Central memory CD8-positive, alpha-beta T cell (primary cell): ENCODE data around the gene GALNT9.

Experiments
- ATAC-seq: fragments of 150-1000 bp; cut with Tn5 transposase; replicated peaks from 2 replicates; pipeline ENCODE4 v1.10.0; 2022; ENCODE audit warnings: mild to moderate bottlenecking, moderate FRiP score, moderate number of reproducible peaks; ENCODE audit not compliant: poor library complexity, severe bottlenecking; ENCODE audit errors: extremely low read depth
- DNase-seq, 2 donors: peaks; one replicate each; pipeline ENCODE4 v3.0.0; 2021; ENCODE audit warnings: low spot score in 2 of 2
- H3K27ac Mint-ChIP-seq: one replicate; pipeline ENCODE4 v1.8.0; 2022; ENCODE audit warnings: low read depth, mild to moderate bottlenecking, moderate library complexity, mixed read lengths
- H3K27me3 Mint-ChIP-seq: one replicate; pipeline ENCODE4 v1.8.0; 2022; ENCODE audit warnings: mixed read lengths
- H3K36me3 Mint-ChIP-seq: one replicate; pipeline ENCODE4 v1.8.0; 2022; ENCODE audit warnings: mild to moderate bottlenecking, moderate library complexity, mixed read lengths; ENCODE audit not compliant: insufficient read depth
- H3K4me1 Mint-ChIP-seq: one replicate; pipeline ENCODE4 v1.8.0; 2022; ENCODE audit warnings: mixed read lengths
- H3K4me3 Mint-ChIP-seq: one replicate; pipeline ENCODE4 v1.8.0; 2022; ENCODE audit warnings: mild to moderate bottlenecking, moderate library complexity, mixed read lengths
- H3K9me3 Mint-ChIP-seq: one replicate; pipeline ENCODE4 v1.8.0; 2022; ENCODE audit warnings: mixed read lengths

GALNT9 gene

DNA sequence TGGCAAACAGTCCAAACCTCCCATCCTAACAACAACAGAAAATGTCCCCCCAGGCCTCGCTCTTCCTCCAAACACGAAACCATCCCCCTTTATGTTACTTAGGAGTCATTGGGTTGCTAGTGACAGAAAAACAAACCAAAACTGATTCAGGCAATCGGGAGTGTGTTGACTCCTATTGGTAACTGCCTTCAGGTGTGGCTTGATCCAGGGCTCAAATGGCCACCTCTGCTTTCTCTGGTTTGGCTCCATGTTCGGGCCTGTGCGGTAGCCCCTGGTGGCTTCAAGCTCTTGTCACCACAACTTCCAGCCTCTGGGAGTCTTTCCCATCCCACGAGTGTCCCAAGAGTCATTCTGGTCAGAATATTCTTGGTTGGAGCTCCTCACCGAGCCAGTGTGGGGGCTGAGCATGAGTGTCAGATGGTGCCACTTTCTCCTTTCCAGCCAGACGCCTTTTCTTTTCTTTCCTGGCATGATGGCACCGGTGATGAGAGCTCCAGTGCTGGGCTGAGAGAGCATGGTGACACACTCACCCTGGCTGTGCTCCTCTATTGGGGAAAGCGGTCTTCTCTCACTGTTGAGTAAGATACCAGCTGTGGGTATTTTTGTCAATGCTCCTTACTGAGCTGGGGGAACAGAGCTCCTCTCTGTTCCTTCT is 146.6 kb downstream of the GALNT9 start:
- Mint-ChIP-seq H3K36me3 (peaks cover 11% of the 10 kb centered on the region), H3K4me1 (peaks cover 25% of the 10 kb centered on the region), H3K4me3 (no peak overlapping the region), H3K27ac (no peak overlapping the region), H3K9me3 (peaks cover 6% of the 10 kb centered on the region), H3K27me3 (no peaks in the 10 kb centered on the region)
- DNase-seq (no peak), ATAC-seq (no peak)

DNA sequence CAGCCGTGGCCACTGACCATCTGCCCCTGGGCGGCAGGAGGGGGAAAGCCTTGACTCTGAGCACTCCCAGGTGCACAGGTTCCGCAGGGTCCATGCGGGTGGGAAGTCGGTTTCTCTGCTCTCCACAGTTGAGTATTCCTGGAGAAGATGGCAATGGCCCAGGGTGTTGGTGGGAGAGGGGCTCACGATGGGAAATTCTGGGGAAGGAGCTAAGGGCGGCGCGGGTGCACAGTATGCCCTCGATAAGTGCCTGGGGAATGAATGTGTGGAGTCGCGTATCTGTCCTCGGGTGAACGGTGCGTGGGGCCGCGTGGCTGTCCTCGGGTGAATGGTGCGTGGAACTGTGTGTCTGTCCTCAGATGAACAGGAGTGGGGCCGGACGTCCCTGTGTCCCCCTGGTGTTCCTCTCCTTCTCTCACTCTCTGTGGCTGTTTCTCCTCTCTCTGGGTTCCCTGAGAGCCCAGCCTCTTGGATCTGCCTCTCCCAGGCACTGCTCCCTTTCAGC is 147.1 kb downstream of the GALNT9 start:
- H3K4me1 Mint-ChIP-seq, result peaks cover 25% of the 10 kb centered on the region
- no peak for ATAC-seq

DNA sequence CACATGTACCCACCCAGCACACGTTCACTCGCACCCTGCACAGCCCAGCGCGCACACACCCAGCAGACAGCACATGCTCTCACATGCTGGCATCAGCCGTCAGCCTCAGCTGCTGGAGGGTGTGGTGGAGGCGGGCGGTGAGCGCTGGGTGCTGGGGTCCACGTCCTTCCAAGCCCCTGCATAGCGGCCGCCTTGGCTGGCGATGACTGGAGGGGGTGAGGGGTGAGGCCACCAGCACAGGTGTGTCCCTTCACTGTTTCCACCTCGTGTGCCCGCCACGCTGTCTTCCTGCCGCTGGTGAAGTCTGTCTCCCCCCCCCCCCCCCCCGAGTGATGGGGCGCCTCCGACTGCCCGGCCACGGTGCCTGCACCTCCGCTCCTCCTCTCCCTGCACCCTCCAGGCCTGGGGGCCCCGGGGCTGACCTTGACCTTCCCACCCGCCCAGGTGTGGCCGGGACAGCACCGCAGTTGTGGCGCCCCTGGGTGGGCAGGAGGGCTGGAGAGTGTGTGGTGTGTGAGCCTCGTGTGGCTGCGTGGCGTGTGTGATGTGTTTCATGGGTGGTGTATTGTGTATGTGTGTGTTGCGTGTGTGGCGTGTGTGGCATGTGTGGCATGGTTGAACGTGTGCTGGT is 147.7 kb downstream of the GALNT9 start:
- no peak for ATAC-seq
- Mint-ChIP-seq H3K4me1 (peaks cover 21% of the 10 kb centered on the region), H3K27ac (no peak overlapping the region), H3K4me3 (no peak overlapping the region), H3K36me3 (peaks cover 6% of the 10 kb centered on the region), H3K27me3 (peaks cover 5% of the 10 kb centered on the region), H3K9me3 (peaks cover 6% of the 10 kb centered on the region)
- no peak for DNase-seq

More for the DNA sequence above, 147.1 kb downstream of the GALNT9 start:
- no peak for DNase-seq
- H3K4me3 Mint-ChIP-seq, result no peak overlapping the region
- peaks cover 6% of the 10 kb centered on the region for H3K9me3 Mint-ChIP-seq
- peaks cover 8% of the 10 kb centered on the region for H3K36me3 Mint-ChIP-seq
- no peak overlapping the region for H3K27ac Mint-ChIP-seq
- H3K27me3 Mint-ChIP-seq, result no peaks in the 10 kb centered on the region

DNA sequence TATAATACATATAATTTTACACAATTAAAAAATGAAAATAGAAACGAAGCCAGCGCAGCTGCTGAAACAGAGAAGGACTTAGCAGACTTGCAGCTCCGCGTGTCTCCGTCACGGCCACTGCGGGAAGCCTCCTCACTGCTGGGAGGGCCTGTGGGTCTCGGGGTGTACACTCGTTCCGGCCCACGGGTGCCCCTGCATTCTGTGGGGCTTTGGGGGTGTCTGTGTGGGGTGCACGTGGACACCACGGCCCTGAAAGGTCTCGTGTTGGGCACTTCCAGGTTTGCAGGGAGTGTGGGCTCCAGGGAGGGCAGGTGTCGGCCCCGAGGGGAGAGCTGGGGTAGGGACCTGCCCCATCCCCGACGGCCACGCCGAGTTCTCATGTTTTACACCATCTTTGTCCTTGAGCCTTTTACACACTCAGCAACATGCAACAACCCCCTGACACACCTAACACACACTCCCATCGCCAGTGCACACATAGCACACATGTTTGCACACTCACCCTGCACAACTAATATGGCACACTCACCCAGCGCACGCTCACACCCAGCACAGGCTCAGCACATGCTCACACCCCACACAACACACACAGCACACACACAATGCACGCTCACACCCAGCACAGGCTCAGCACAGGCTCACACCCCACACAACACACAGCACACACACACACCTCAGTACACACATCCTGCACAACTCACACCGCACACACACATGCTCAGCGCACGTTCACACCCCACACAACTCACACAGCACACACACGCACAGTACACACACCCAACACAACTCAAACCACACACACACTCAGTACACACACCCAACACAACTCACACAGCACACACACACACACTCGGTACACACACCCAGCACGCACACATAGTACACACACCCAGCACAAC is 148.5 kb downstream of the GALNT9 start:
- no peak for ATAC-seq
- Mint-ChIP-seq H3K4me1 (peaks cover 13% of the 10 kb centered on the region), H3K36me3 (peaks cover 6% of the 10 kb centered on the region), H3K4me3 (no peak overlapping the region), H3K27ac (no peak overlapping the region), H3K9me3 (peaks cover 6% of the 10 kb centered on the region), H3K27me3 (peaks cover 10% of the 10 kb centered on the region)
- DNase-seq, result no peak

DNA sequence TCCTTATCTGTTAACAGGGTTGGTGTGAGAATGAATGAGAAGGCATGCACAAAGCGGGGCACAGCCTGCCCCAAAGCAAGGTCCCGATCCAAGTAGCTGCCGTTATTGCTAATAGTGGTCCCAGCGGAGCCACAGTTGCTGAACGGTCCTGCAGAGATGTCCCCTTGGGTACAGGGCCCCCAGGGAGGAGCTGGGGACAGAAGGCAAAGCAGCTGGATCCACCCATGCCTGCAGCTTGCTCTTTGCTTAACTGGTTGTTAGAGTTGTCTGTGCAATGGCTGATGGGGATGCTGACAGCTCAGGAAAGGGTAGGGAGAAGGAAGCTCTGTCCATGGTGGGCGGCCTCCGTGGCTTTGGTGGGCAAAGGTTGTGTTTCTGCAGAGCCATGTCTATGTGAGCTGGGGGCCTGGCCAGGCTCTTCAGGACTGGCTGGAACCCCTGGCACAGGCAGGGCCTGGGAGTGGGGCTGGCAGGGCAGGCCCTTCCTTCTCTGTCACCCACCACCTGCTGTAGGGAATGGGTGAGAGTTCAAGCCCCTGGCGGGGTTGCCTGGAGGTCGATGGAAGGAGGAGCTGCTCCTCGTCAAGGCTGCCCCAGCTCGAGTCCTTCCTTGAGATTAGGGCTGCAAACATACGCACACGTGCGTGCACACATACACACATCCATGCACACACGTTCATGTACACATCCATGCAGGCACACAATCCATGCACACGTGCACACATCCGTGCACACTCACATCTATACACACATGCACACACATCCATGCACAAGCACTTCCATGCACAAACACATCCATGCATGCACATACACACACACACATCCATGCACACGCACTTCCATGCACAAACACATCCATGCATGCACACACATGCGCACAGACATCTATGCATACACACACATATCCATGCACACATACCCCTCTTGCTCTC is 149.7 kb downstream of the GALNT9 start:
- peaks cover 8% of the 10 kb centered on the region for H3K4me1 Mint-ChIP-seq
- H3K27me3 Mint-ChIP-seq, result peaks cover 10% of the 10 kb centered on the region
- no peak for ATAC-seq
- H3K27ac Mint-ChIP-seq, result no peak overlapping the region
- DNase-seq, result no peak
- H3K9me3 Mint-ChIP-seq, result peaks cover 6% of the 10 kb centered on the region
- H3K36me3 Mint-ChIP-seq, result peaks cover 6% of the 10 kb centered on the region
- no peak overlapping the region for H3K4me3 Mint-ChIP-seq

DNA sequence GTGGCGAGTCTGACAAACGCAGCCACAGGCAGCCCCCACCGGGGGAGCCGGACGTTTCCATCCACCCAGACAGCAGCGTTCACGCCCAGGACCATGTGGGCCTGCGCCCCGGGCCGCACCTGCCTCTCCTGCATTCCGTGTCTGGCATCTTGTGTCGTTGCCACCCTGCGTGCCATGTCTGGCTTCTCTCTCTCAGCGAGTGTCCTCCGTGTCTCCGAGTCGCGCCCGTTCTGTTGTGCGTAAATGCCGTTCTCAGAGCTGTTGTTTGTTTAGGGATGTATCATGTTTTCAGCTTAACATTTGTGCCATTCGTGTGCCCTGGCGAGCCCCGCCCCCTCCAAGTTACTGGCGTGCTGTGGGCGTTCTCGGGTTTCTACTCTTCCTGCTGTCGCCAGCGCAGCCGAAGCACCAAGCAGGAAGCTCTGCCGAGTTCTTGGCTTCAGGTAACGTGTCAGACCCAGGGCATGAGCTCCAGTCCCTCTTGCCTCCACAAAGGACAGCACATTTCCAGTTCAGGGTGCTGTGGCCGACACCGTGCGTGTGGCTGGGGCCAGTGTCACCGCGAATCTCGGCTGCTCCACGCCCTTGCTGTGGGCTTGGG is 150.5 kb downstream of the GALNT9 start:
- peak; percentile 40 for ATAC-seq

DNA sequence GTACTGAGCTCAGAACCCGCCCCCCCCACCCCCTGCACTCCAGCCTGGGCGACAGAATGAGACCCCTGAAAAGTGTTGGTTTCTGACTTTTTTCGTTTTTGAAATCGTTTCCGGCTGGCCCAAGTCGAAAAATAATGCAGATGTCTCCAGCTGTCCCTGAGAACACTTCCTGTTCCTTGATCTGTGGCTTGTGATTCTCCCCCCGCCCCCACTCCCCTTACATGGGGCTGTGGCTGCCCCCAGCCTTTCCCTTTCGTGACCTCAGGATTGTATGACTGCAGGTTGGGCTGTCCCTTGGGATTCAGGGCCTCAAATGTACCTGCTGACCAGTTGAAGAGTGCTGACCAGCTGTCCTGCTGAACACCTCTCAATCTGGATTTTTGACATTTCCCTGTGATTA is 151.1 kb downstream of the GALNT9 start:
- Mint-ChIP-seq H3K27ac (no peak overlapping the region), H3K36me3 (peaks cover 2% of the 10 kb centered on the region), H3K4me3 (peak overlapping the region; percentile 72), H3K4me1 (peaks cover 9% of the 10 kb centered on the region), H3K27me3 (peaks cover 14% of the 10 kb centered on the region), H3K9me3 (no peaks in the 10 kb centered on the region)
- DNase-seq (no peak), ATAC-seq (no peak)

More for the DNA sequence above, 150.5 kb downstream of the GALNT9 start:
- Mint-ChIP-seq H3K4me3 (peak overlapping the region; percentile 72), H3K9me3 (no peaks in the 10 kb centered on the region), H3K4me1 (peaks cover 8% of the 10 kb centered on the region), H3K27ac (no peak overlapping the region), H3K36me3 (peaks cover 4% of the 10 kb centered on the region), H3K27me3 (peaks cover 10% of the 10 kb centered on the region)
- no peak for DNase-seq

DNA sequence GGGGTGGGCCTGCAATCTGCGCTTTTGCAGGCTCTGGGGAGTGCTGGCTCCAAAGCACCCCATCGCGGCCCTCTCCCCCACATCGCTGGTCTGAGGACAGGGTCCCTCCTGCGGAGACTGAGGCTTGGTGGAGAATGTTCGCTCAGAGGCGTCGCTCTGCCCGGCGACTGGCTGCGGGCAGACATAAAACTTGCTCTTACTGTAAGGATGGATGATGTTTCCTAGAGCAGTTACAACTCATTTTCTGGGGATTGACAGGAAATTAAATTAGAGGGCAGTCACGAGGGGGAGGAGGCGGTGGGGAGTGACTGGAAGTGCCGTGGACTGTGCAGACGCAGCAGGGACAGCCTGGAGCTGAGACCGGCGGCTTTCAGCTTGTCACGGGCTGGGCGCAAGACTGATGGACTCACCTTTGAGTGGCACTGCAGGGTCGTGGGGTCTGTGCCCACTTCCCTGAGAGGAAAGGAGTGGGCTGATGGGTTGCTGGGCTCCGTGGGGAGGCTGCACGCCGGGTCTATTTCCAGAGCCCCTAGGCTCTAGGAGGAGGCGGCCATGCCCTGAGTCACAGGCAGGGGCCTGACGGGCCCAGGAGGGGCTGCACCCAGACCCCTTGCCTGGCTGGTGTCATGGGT is 152.4 kb downstream of the GALNT9 start:
- Mint-ChIP-seq H3K9me3 (no peaks in the 10 kb centered on the region), H3K4me1 (peaks cover 16% of the 10 kb centered on the region), H3K4me3 (no peak overlapping the region), H3K27me3 (peaks cover 23% of the 10 kb centered on the region), H3K36me3 (peaks cover 2% of the 10 kb centered on the region), H3K27ac (no peak overlapping the region)
- no peak for DNase-seq
- no peak for ATAC-seq

DNA sequence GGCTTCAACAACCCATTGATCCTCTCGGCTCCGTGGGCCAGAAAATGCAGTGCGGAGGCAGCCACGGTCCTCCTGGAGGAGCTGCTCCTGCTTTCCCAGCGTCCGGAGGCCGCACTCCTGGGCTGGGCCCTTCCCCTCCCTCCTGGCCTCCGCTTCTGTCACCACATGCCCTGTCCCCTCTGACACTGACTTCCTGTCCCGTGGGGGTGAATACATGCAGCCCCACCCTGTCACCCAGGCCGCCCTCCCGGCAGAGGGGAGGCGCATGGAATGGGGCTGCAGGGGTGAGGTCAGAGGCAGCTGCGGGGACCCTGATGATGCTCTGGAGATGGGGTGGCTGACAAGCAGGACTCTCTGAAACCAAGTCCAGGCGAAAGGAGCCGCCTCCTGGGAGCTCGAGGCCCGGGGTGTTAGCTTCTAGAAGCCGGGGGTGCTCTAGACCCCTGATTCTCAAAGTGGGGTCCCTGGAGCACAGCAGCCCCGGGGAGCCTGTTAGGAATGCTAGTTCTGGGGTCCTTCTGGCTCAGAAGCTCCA is 152.9 kb downstream of the GALNT9 start:
- H3K9me3 Mint-ChIP-seq, result no peaks in the 10 kb centered on the region
- no peak for ATAC-seq
- H3K4me1 Mint-ChIP-seq, result peaks cover 16% of the 10 kb centered on the region
- no peak overlapping the region for H3K4me3 Mint-ChIP-seq
- DNase-seq, result no peak
- H3K27ac Mint-ChIP-seq, result no peak overlapping the region
- H3K27me3 Mint-ChIP-seq, result peaks cover 23% of the 10 kb centered on the region
- H3K36me3 Mint-ChIP-seq, result peaks cover 2% of the 10 kb centered on the region

DNA sequence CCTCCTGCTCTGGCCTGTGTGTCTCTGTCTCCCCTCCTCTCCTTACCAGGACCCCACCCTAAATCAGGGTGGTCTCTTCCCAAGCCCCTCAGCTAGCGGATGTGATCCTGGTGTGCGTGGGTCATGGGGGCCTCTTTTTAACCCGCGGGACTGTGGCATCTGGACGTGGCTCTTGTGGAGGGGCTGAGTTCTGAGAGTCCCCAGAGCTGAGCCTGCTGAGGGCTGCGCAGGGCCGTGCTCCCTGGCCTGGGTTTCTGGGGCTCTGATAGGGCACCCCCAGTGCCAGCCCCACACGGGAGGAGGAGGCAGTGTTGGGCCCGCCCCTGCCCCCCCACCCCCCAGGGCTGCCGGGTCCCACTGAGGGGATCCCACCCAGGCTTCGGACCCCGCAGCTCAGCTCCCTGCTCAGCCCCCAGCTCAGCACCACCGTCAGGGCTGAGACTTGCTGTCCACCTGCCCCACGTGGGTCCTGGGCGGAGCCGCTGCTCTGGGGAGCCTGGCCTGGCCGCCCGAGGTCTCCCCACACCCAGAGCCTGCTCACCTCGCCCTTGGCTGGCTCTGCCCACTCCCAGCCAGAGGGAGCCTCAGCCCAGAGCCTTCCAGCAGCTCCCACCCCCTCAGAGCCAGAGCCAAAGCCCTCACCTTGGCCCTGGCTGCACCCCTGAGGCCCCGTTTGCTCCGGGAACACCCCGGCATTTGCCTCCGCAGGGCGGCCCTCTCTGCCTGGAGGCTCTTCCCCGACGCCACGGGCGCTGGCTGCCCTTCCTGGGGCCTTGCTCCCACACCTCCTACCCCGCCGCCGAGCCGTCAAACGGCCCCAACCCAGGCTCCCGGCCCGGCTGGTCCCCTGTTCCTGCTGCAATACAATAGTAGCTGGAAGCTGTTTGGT is 153.6 kb downstream of the GALNT9 start:
- Mint-ChIP-seq H3K9me3 (no peaks in the 10 kb centered on the region), H3K36me3 (peaks cover 2% of the 10 kb centered on the region), H3K4me3 (no peak overlapping the region), H3K27ac (no peak overlapping the region), H3K27me3 (peaks cover 23% of the 10 kb centered on the region), H3K4me1 (peaks cover 16% of the 10 kb centered on the region)
- DNase-seq, result no peak
- ATAC-seq, result no peak
